T-helper 17 cell (primary cell): ENCODE measurements around the gene GSTA4. TPM values are rescaled to one million over a fixed set of nuclear protein-coding genes. Genes with fewer than 3 reads are reported as not detected.

Source experiments
- ATAC-seq: fragments of 150-1000 bp; cut with Tn5 transposase; 2 replicates; pipeline ENCODE4 v1.10.0; 2021; ENCODE audit warnings: mild to moderate bottlenecking, moderate library complexity
- DNase-seq, 3 donors: peaks; one replicate each; pipeline versions ENCODE4 v3.0.0 to v3.0.0-alpha.2; 2020 to 2021
- H3K9me3 ChIP-seq: one replicate; pipeline ENCODE4 v1.7.0; 2013; ENCODE audit warnings: low read length, mild to moderate bottlenecking; ENCODE audit not compliant: control insufficient read depth, poor library complexity, severe bottlenecking
- H3K27ac Mint-ChIP-seq: one replicate; pipeline ENCODE4 v1.8.0; 2022; ENCODE audit warnings: mild to moderate bottlenecking, moderate library complexity, mixed read lengths
- H3K27me3 Mint-ChIP-seq: one replicate; pipeline ENCODE4 v1.8.0; 2022; ENCODE audit warnings: mixed read lengths
- H3K36me3 Mint-ChIP-seq: one replicate; pipeline ENCODE4 v1.8.0; 2022; ENCODE audit warnings: low read depth, mixed read lengths
- H3K4me1 Mint-ChIP-seq: one replicate; pipeline ENCODE4 v1.8.0; 2022; ENCODE audit warnings: mild to moderate bottlenecking, mixed read lengths
- H3K4me3 Mint-ChIP-seq: one replicate; pipeline ENCODE4 v1.8.0; 2022; ENCODE audit warnings: mild to moderate bottlenecking, moderate library complexity, mixed read lengths
- total RNA-seq, 4 donors: library from RNA in 2 of 4; stranded (reverse) in 2 of 4; gene quantifications; one replicate each; pipeline ENCODE4 v1.2.3 and lab custom pipeline; 2022 to 2026

GSTA4 gene
- total RNA-seq, 2 donors from 2014 or later = 0.60 to 0.87 TPM

DNA sequence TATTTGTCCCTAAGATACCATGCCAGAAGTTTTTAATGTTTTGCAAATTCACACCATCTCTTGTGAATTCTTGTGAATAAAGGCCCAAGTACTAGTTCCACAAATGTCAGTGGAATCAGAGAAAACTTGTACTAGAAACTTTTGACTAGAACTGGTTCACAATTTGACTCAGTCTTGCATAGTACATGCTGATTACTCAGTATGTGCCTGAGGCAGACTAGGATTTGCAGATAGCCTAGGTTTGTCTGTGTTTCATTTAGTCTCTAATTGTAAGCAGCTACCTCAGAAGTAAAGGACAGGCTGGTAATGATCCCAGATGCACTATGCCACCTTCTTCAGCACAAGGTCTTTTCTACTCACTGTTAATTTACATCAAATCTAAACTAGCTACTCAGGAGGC lies 34.2 kb upstream of the GSTA4 start:
- Mint-ChIP-seq H3K4me1 (no peaks in the 10 kb centered on the region), H3K27me3 (no peaks in the 10 kb centered on the region), H3K36me3 (peaks cover 8% of the 10 kb centered on the region), H3K4me3 (no peak overlapping the region), H3K27ac (no peak overlapping the region)
- ATAC-seq (no peak), DNase-seq (no peak)
- no peaks in the 10 kb centered on the region for H3K9me3 ChIP-seq

GRCh38 chr6:53028467-53028866 lies 33.4 kb upstream of the GSTA4 start:
- Mint-ChIP-seq H3K27ac (no peak overlapping the region), H3K36me3 (peaks cover 10% of the 10 kb centered on the region), H3K4me3 (no peak overlapping the region), H3K27me3 (no peaks in the 10 kb centered on the region), H3K4me1 (peaks cover 2% of the 10 kb centered on the region)
- DNase-seq = no peak
- no peaks in the 10 kb centered on the region for H3K9me3 ChIP-seq
- ATAC-seq = no peak

DNA sequence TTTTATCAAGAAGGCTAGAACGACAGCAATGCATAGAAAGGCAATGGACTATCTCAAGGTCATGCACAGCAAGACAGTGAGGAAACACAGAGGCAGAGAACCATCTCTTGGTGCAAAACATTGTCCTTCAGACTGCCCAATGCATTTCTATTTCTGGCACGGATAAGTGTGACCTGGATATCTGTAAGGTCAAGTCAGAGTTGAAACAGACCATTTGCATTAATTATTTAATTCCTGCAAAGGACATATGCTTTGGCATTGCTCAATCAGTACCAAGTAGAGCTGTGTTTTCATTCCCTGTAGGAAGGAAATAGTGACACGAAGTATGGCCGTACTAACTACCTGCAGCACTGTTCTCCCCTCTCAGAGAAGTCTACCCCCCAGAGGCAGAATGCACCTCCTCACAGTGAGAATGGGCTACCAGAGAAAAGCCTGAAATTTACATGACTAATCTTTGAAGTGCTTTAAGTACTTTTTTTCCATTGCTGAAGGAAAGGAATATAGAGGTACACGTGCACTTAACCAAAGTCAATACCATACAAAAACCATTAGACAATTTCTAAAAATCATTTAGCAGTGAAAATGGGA lies 32.1 kb upstream of the GSTA4 start:
- peaks cover 2% of the 10 kb centered on the region for H3K4me1 Mint-ChIP-seq
- no peak for ATAC-seq

GRCh38 chr6:53026526-53026925 lies 31.4 kb upstream of the GSTA4 start:
- H3K4me3 Mint-ChIP-seq = no peak overlapping the region
- no peaks in the 10 kb centered on the region for H3K9me3 ChIP-seq
- H3K4me1 Mint-ChIP-seq = peaks cover 2% of the 10 kb centered on the region
- no peak overlapping the region for H3K27ac Mint-ChIP-seq
- H3K27me3 Mint-ChIP-seq = no peaks in the 10 kb centered on the region
- ATAC-seq = no peak
- H3K36me3 Mint-ChIP-seq = peaks cover 12% of the 10 kb centered on the region
- DNase-seq = no peak

More for the DNA sequence above, 32.1 kb upstream of the GSTA4 start:
- H3K4me3 Mint-ChIP-seq = no peak overlapping the region
- H3K27ac Mint-ChIP-seq = no peak overlapping the region
- H3K36me3 Mint-ChIP-seq = peaks cover 12% of the 10 kb centered on the region
- no peaks in the 10 kb centered on the region for H3K9me3 ChIP-seq
- no peaks in the 10 kb centered on the region for H3K27me3 Mint-ChIP-seq
- DNase-seq = no peak

- Mint-ChIP-seq H3K4me1 (peaks cover 5% of the 10 kb centered on the region), H3K4me3 (no peak overlapping the region), H3K27ac (no peak overlapping the region), H3K36me3 (peaks cover 11% of the 10 kb centered on the region), H3K27me3 (no peaks in the 10 kb centered on the region)
- ATAC-seq = no peak
- H3K9me3 ChIP-seq = no peaks in the 10 kb centered on the region
- DNase-seq = no peak
Observed at GRCh38 chr6:53023323-53023722, 28.2 kb upstream of the GSTA4 start.

DNA sequence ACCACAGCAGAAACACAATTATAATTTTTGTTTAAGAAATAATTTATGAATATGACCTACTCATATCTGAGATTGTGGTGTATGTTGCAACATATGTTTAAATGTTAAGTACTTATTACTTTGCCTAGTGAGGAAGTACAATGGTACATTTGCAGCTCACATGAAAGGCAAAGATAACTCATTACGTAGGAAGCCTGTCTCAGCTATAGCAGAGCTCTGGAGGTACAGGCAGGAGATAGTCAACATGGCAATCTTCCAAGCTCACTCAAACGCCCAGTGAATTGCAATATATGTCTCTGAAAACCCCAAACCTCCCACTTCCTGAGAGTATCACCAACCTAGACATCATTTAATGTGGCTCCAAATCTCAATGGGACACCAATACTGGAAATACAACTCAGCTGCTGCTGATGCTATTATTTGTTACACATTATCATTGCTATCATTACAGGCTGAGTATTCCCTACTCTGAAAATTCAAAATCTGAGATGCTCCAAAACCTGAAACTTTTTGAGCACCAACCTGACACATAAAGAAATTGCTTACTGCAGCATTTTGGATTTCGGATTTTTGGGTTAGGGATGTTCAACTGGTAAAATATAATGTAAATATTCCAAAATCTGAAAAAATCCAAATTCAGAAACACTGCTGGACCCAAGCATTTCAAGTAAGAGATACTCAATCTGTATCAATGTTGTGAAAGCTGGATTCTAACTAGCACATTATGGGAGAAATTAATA lies 25.1 kb upstream of the GSTA4 start:
- ATAC-seq (no peak), DNase-seq (no peak)
- Mint-ChIP-seq H3K27ac (no peak overlapping the region), H3K36me3 (peaks cover 12% of the 10 kb centered on the region), H3K4me1 (peaks cover 5% of the 10 kb centered on the region), H3K4me3 (no peak overlapping the region), H3K27me3 (no peaks in the 10 kb centered on the region)
- H3K9me3 ChIP-seq = no peaks in the 10 kb centered on the region

- Mint-ChIP-seq H3K4me3 (no peak overlapping the region), H3K27me3 (no peaks in the 10 kb centered on the region), H3K4me1 (peaks cover 8% of the 10 kb centered on the region), H3K36me3 (peaks cover 13% of the 10 kb centered on the region), H3K27ac (no peak overlapping the region)
- no peaks in the 10 kb centered on the region for H3K9me3 ChIP-seq
- DNase-seq = no peak
- ATAC-seq = no peak
Observed at GRCh38 chr6:53018446-53018845, 23.4 kb upstream of the GSTA4 start.

- peaks cover 13% of the 10 kb centered on the region for H3K36me3 Mint-ChIP-seq
- no peak for ATAC-seq
- DNase-seq = no peak
Observed at GRCh38 chr6:53015486-53015885, 20.4 kb upstream of the GSTA4 start.

DNA sequence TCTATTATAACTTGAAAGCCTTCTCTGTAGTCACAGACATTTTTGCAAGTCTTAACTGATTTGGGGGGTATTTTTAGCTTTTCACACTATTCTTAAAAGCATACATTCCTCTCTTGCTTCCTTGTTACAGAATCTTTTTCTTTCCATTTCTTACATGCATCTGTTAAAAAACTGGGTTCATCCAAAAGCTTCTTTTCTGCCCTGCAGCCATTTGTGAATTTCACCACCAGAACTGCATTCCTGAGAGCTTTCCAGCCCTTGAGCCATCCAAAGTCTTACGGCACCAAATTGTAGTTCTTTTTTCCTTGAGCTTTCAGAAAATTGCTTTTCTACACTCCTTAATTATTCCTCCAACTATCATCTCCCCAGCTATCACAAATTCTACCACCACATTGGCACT lies 19.7 kb upstream of the GSTA4 start:
- DNase-seq (no peak), ATAC-seq (no peak)
- no peaks in the 10 kb centered on the region for H3K27me3 Mint-ChIP-seq
- H3K36me3 Mint-ChIP-seq = peaks cover 20% of the 10 kb centered on the region
- H3K4me3 Mint-ChIP-seq = no peak overlapping the region
- H3K9me3 ChIP-seq = no peaks in the 10 kb centered on the region
- H3K27ac Mint-ChIP-seq = peak overlapping the region; percentile 32
- H3K4me1 Mint-ChIP-seq = peaks cover 16% of the 10 kb centered on the region

More at GRCh38 chr6:53015486-53015885, 20.4 kb upstream of the GSTA4 start:
- H3K9me3 ChIP-seq = no peaks in the 10 kb centered on the region
- Mint-ChIP-seq H3K27me3 (no peaks in the 10 kb centered on the region), H3K27ac (no peak overlapping the region), H3K4me1 (peaks cover 10% of the 10 kb centered on the region), H3K4me3 (no peak overlapping the region)

GRCh38 chr6:53014063-53014462 lies 19.0 kb upstream of the GSTA4 start:
- H3K9me3 ChIP-seq = no peaks in the 10 kb centered on the region
- Mint-ChIP-seq H3K27ac (no peak overlapping the region), H3K4me3 (no peak overlapping the region), H3K36me3 (peaks cover 21% of the 10 kb centered on the region), H3K4me1 (peaks cover 16% of the 10 kb centered on the region), H3K27me3 (no peaks in the 10 kb centered on the region)
- no peak for DNase-seq
- no peak for ATAC-seq

- peaks cover 20% of the 10 kb centered on the region for H3K36me3 Mint-ChIP-seq
- H3K4me3 Mint-ChIP-seq = no peak overlapping the region
- H3K27ac Mint-ChIP-seq = no peak overlapping the region
- H3K4me1 Mint-ChIP-seq = peaks cover 13% of the 10 kb centered on the region
- no peaks in the 10 kb centered on the region for H3K9me3 ChIP-seq
- no peaks in the 10 kb centered on the region for H3K27me3 Mint-ChIP-seq
- DNase-seq (no peak), ATAC-seq (no peak)
Observed at GRCh38 chr6:53011979-53012378, 16.9 kb upstream of the GSTA4 start.

DNA sequence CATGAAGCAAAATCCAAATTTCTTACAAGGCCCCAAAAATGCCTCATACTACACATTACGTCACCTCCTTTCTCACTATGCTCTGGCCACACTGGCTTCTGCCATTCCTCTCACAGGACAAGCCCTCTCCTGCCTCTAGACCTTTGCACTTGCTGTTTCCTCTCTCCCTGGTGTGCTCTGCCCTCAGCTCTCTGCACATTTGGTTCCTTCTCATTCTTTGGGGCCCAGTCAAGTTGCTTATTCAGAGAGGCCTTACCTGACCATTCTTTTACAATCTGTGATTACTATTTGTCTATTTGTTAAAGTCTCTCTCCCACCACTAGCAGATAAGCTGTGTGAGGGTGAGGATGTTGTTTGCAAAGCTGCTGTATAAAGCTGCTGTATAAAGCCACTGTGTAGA lies 15.4 kb upstream of the GSTA4 start:
- H3K9me3 ChIP-seq = no peaks in the 10 kb centered on the region
- DNase-seq = no peak
- peak overlapping the region; percentile 37 for H3K27ac Mint-ChIP-seq
- no peak overlapping the region for H3K4me3 Mint-ChIP-seq
- no peak for ATAC-seq
- peaks cover 25% of the 10 kb centered on the region for H3K36me3 Mint-ChIP-seq
- no peaks in the 10 kb centered on the region for H3K27me3 Mint-ChIP-seq
- peaks cover 13% of the 10 kb centered on the region for H3K4me1 Mint-ChIP-seq

- Mint-ChIP-seq H3K27me3 (no peaks in the 10 kb centered on the region), H3K4me3 (no peak overlapping the region), H3K27ac (peak overlapping the region; percentile 37), H3K4me1 (peaks cover 10% of the 10 kb centered on the region), H3K36me3 (peaks cover 27% of the 10 kb centered on the region)
- DNase-seq (no peak), ATAC-seq (no peak)
- no peaks in the 10 kb centered on the region for H3K9me3 ChIP-seq
Observed at GRCh38 chr6:53009511-53009910, 14.4 kb upstream of the GSTA4 start.

- ATAC-seq = no peak
- Mint-ChIP-seq H3K27me3 (no peaks in the 10 kb centered on the region), H3K27ac (no peak overlapping the region)
Observed at GRCh38 chr6:53009056-53009455, 14.0 kb upstream of the GSTA4 start.

More at GRCh38 chr6:53009056-53009455, 14.0 kb upstream of the GSTA4 start:
- no peaks in the 10 kb centered on the region for H3K9me3 ChIP-seq
- Mint-ChIP-seq H3K4me1 (peaks cover 10% of the 10 kb centered on the region), H3K36me3 (peaks cover 27% of the 10 kb centered on the region), H3K4me3 (no peak overlapping the region)
- no peak for DNase-seq
